ENCODE results near the gene SCRT2. TPM values are rescaled to one million over a fixed set of nuclear protein-coding genes. Genes with fewer than 3 reads are reported as not detected.

Gene SCRT2
- total RNA-seq, 1 donor from 2014 or later = not detected

GRCh38 chr20:709423-709822, 33.8 kb upstream of the SCRT2 start:
- H3K4me2 ChIP-seq (ENCODE audit: low read length) = no peak overlapping the region
- no peak for FAIRE-seq
- no peaks in the 10 kb centered on the region for H3K9me3 ChIP-seq (ENCODE audit: insufficient read depth, low read depth, low read length)
- H3K36me3 Mint-ChIP-seq (ENCODE audit: low read depth, unreplicated experiment) = peaks cover 5% of the 10 kb centered on the region
- H3K27me3 Mint-ChIP-seq (ENCODE audit: low read depth, unreplicated experiment) = peaks cover 48% of the 10 kb centered on the region
- TF ChIP-seq CTCF (IDR thresholded peaks at IDR 0.05; ENCODE audit: insufficient read depth, low read depth, low read length) = no peak
- TF ChIP-seq EZH2 (IDR thresholded peaks at IDR 0.05; ENCODE audit: insufficient read depth, low read length) = peak; percentile 39
- peaks cover 2% of the 10 kb centered on the region for H3K4me1 Mint-ChIP-seq (ENCODE audit: low read depth, unreplicated experiment)
- no peak overlapping the region for H3K27ac ChIP-seq (ENCODE audit: low read depth, low read length)
- no peaks in the 10 kb centered on the region for H3K4me1 ChIP-seq (ENCODE audit: insufficient read depth, low read length)
- peaks cover 13% of the 10 kb centered on the region for H3K9me3 Mint-ChIP-seq (ENCODE audit: unreplicated experiment)
- H3K36me3 ChIP-seq (ENCODE audit: insufficient read depth, low read length) = no peaks in the 10 kb centered on the region
- no peak for DNase-seq (ENCODE audit: low read depth)
- no peak overlapping the region for H3K27ac Mint-ChIP-seq (ENCODE audit: unreplicated experiment)
- H3K4me3 Mint-ChIP-seq (ENCODE audit: unreplicated experiment) = peak overlapping the region; percentile 57
- no peaks in the 10 kb centered on the region for H4K20me1 ChIP-seq (ENCODE audit: insufficient read depth, low read length)
- H3K79me2 ChIP-seq (ENCODE audit: insufficient read depth, low read length) = no peaks in the 10 kb centered on the region
- H3K4me3 ChIP-seq (ENCODE audit: insufficient read depth, low read depth, low read length) = no peak overlapping the region
- no peak overlapping the region for H2AFZ ChIP-seq (ENCODE audit: low read depth, low read length)
- H3K9ac ChIP-seq (ENCODE audit: low read length) = no peak overlapping the region
- peaks cover 11% of the 10 kb centered on the region for H3K27me3 ChIP-seq (ENCODE audit: insufficient read depth, low read length)

- Histone ChIP-seq H3K27ac (ENCODE audit: low read depth, low read length) (no peak overlapping the region), H3K9me3 (ENCODE audit: insufficient read depth, low read depth, low read length) (no peaks in the 10 kb centered on the region), H4K20me1 (ENCODE audit: insufficient read depth, low read length) (no peaks in the 10 kb centered on the region), H3K36me3 (ENCODE audit: insufficient read depth, low read length) (no peaks in the 10 kb centered on the region), H2AFZ (ENCODE audit: low read depth, low read length) (no peak overlapping the region), H3K27me3 (ENCODE audit: insufficient read depth, low read length) (peaks cover 11% of the 10 kb centered on the region), H3K79me2 (ENCODE audit: insufficient read depth, low read length) (no peaks in the 10 kb centered on the region), H3K4me1 (ENCODE audit: insufficient read depth, low read length) (no peaks in the 10 kb centered on the region), H3K9ac (ENCODE audit: low read length) (no peak overlapping the region), H3K4me3 (ENCODE audit: insufficient read depth, low read depth, low read length) (no peak overlapping the region), H3K4me2 (ENCODE audit: low read length) (no peak overlapping the region)
- Mint-ChIP-seq H3K4me1 (ENCODE audit: low read depth, unreplicated experiment) (peaks cover 2% of the 10 kb centered on the region), H3K27me3 (ENCODE audit: low read depth, unreplicated experiment) (peaks cover 52% of the 10 kb centered on the region), H3K36me3 (ENCODE audit: low read depth, unreplicated experiment) (peaks cover 5% of the 10 kb centered on the region), H3K4me3 (ENCODE audit: unreplicated experiment) (no peak overlapping the region), H3K9me3 (ENCODE audit: unreplicated experiment) (peaks cover 13% of the 10 kb centered on the region), H3K27ac (ENCODE audit: unreplicated experiment) (no peak overlapping the region)
- no peak for TF ChIP-seq EZH2 (IDR thresholded peaks at IDR 0.05; ENCODE audit: insufficient read depth, low read length)
- no peak for TF ChIP-seq CTCF (IDR thresholded peaks at IDR 0.05; ENCODE audit: insufficient read depth, low read depth, low read length)
- FAIRE-seq (no peak), DNase-seq (ENCODE audit: low read depth) (no peak)
These were observed 33.4 kb upstream of the SCRT2 start for GRCh38 chr20:708956-709355.

- no peaks in the 10 kb centered on the region for H3K36me3 ChIP-seq (ENCODE audit: insufficient read depth, low read length)
- H3K9me3 Mint-ChIP-seq (ENCODE audit: unreplicated experiment) = peaks cover 13% of the 10 kb centered on the region
- H3K27ac Mint-ChIP-seq (ENCODE audit: unreplicated experiment) = no peak overlapping the region
- no peak overlapping the region for H3K9ac ChIP-seq (ENCODE audit: low read length)
- peaks cover 59% of the 10 kb centered on the region for H3K27me3 Mint-ChIP-seq (ENCODE audit: low read depth, unreplicated experiment)
- no peaks in the 10 kb centered on the region for H3K9me3 ChIP-seq (ENCODE audit: insufficient read depth, low read depth, low read length)
- H3K4me1 Mint-ChIP-seq (ENCODE audit: low read depth, unreplicated experiment) = peaks cover 2% of the 10 kb centered on the region
- H3K4me3 Mint-ChIP-seq (ENCODE audit: unreplicated experiment) = no peak overlapping the region
- H3K36me3 Mint-ChIP-seq (ENCODE audit: low read depth, unreplicated experiment) = peaks cover 5% of the 10 kb centered on the region
- H3K79me2 ChIP-seq (ENCODE audit: insufficient read depth, low read length) = no peaks in the 10 kb centered on the region
- no peak overlapping the region for H3K4me3 ChIP-seq (ENCODE audit: insufficient read depth, low read depth, low read length)
- no peaks in the 10 kb centered on the region for H4K20me1 ChIP-seq (ENCODE audit: insufficient read depth, low read length)
- no peak overlapping the region for H3K27ac ChIP-seq (ENCODE audit: low read depth, low read length)
- TF ChIP-seq CTCF (IDR thresholded peaks at IDR 0.05; ENCODE audit: insufficient read depth, low read depth, low read length) (no peak), EZH2 (IDR thresholded peaks at IDR 0.05; ENCODE audit: insufficient read depth, low read length) (no peak)
- H3K27me3 ChIP-seq (ENCODE audit: insufficient read depth, low read length) = peaks cover 11% of the 10 kb centered on the region
- no peak overlapping the region for H2AFZ ChIP-seq (ENCODE audit: low read depth, low read length)
- H3K4me2 ChIP-seq (ENCODE audit: low read length) = no peak overlapping the region
- no peaks in the 10 kb centered on the region for H3K4me1 ChIP-seq (ENCODE audit: insufficient read depth, low read length)
- FAIRE-seq = no peak
- no peak for DNase-seq (ENCODE audit: low read depth)
These were observed 32.0 kb upstream of the SCRT2 start for GRCh38 chr20:707451-708110.

All from astrocyte (in vitro differentiated cells and primary cell).